GM21723 (cell line): ENCODE results near the gene NELFB.
"Not testable (repeated sequence)": the region's sequence is repeated elsewhere in the genome, so short reads cannot be mapped to it uniquely, and the experiment has no call there.

Source experiments
- ATAC-seq: cut with Tn5 transposase; IDR thresholded peaks from one replicate; pipeline ENCODE4 v1.9.1; 2021; ENCODE audit warnings: mild to moderate bottlenecking, moderate library complexity; ENCODE audit not compliant: unreplicated experiment

NELFB gene

GRCh38 chr9:137247135-137247915, 7.8 kb upstream of the NELFB start:
- ATAC-seq: no peak

GRCh38 chr9:137247916-137248175, 7.3 kb upstream of the NELFB start:
- ATAC-seq: no peak

- no peak for ATAC-seq
Measured at GRCh38 chr9:137250329-137251193, 4.6 kb upstream of the NELFB start.

GRCh38 chr9:137251194-137251461, 4.0 kb upstream of the NELFB start, which contains the start of gene STPG3:
Gene STPG3, plus strand, starts transcription at chr9:137251286. Its CDS starts 1 bp downstream, at chr9:137251287.
- ATAC-seq: no peak

- no peak for ATAC-seq
Measured at GRCh38 chr9:137251490-137252268, 3.4 kb upstream of the NELFB start.

GRCh38 chr9:137252555-137253506, 2.3 kb upstream of the NELFB start:
- no peak for ATAC-seq

- no peak for ATAC-seq
Measured at GRCh38 chr9:137253717-137254623, 1.2 kb upstream of the NELFB start.

GRCh38 chr9:137255448-137256114, 454 bp downstream of the NELFB start:
- ATAC-seq: peak; percentile 27

- ATAC-seq: no peak
Measured at GRCh38 chr9:137256362-137256761, 1.2 kb downstream of the NELFB start.

- ATAC-seq: no peak
Measured at GRCh38 chr9:137256856-137257255, 1.7 kb downstream of the NELFB start.

GRCh38 chr9:137262173-137262908, 7.2 kb downstream of the NELFB start:
- not testable (repeated sequence) for ATAC-seq

GRCh38 chr9:137262909-137263285, 7.8 kb downstream of the NELFB start:
- ATAC-seq: no peak

- no peak for ATAC-seq
Measured at GRCh38 chr9:137263506-137263905, 8.4 kb downstream of the NELFB start.

GRCh38 chr9:137264067-137264466, 8.9 kb downstream of the NELFB start:
- no peak for ATAC-seq

GRCh38 chr9:137265496-137266161, 10.5 kb downstream of the NELFB start:
- no peak for ATAC-seq

GRCh38 chr9:137266162-137266527, 11.0 kb downstream of the NELFB start:
- ATAC-seq: no peak

GRCh38 chr9:137266585-137267453, 11.7 kb downstream of the NELFB start:
- no peak for ATAC-seq
